ENCODE measurements around the gene TIAL1.
"Not testable (repeated sequence)": the region's sequence is repeated elsewhere in the genome, so short reads cannot be mapped to it uniquely, and the experiment has no call there.

The TIAL1 gene

DNA sequence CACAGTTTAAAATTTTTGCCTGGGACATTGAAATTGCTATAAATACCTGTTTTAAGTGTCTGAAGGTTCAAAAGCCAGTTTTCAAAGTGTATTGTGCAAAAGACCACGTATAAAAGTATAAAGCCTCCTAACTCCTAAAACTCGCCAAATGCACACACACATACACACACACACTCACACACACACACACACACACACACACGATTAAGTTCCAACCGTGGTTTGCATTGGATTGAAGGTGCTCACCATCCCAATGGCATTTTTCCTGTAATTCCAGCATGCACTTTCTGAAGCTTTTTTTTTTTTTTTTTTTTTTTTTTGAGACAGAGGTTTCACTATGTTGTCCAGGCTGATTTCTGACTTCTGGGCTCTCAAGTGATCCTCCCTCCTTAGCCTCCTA is 51.5 kb downstream of the TIAL1 start:
- DNase-seq, result no peak

DNA sequence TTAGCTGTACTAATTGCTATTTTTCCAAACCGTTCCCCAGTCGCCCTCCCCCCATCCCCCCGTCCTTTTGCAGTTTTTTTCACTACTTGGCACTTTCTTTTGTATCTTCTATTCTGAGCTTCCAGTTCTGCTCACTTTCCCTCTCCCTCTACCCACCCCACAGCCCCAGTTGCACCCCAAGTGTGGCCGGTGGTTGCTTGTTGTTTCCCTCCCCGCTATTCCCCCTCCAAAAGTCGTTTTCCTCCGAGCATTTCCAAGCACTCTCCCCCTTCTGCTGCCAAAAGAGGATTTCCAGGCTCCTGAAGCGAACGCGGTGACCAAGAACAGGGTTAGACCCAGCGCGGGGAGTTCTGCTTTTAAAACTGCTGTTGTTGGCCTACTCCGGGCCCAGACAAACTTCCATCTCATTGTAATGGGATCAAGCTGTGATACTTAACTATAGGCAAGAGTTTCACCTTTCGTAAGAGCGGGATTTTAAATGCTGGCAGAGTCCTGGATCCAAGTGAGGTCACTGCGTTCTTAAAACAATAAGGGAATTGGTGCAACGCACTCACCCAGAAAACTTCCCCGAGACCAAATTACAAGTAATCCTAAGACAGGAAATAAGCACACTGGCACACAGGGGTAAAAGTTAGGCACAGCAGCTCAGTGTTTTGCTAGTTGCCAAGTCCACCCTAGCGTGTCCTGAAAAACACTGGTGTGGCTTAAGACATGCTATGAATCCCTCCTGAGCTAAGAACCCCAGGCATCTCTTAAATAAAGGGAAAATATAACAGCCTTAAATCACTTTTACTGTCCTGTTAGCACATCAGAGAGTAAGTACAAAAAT is 52.7 kb downstream of the TIAL1 start:
- no peak for DNase-seq

DNA sequence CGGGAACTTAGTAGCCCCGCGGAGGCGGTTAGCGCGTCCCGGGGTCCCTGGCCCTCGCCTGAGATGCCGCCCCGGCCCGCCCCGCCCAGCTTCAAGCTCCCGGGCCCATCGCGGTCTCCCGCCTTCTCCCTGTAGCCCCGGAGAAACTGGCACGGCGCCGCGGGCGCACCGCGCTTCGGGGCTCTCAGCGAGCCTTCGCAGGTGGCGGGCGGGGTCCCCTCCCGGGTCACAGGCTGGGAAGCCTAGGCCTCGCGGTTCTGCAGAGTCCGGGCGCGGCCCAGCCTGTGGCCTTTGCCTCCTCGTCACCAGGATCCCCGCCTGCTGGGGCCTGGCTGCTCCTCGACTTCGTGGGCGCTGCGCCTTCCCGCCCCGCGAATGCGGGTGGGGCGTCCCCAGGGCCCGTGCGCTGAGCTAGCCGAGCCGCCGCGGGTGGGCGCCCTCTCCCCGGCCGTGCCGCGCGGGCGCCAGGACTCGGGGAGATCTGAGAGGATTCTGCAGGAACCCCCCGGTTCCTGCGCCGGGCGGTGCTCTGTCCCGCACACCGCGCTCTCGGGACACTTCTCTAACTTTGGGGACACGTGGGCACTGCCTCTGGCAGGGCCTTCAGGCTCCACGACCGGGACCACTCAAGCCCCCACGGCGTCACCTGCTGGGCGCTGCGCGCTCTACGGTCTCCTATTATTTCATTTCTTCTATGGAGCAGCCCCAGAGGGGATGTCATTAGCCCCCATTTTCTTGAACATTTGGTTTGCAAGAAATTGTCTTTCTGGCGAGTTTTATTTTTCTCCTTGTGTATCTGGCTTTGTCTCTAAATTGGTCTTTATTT is 53.6 kb downstream of the TIAL1 start:
- DNase-seq, result no peak

DNA sequence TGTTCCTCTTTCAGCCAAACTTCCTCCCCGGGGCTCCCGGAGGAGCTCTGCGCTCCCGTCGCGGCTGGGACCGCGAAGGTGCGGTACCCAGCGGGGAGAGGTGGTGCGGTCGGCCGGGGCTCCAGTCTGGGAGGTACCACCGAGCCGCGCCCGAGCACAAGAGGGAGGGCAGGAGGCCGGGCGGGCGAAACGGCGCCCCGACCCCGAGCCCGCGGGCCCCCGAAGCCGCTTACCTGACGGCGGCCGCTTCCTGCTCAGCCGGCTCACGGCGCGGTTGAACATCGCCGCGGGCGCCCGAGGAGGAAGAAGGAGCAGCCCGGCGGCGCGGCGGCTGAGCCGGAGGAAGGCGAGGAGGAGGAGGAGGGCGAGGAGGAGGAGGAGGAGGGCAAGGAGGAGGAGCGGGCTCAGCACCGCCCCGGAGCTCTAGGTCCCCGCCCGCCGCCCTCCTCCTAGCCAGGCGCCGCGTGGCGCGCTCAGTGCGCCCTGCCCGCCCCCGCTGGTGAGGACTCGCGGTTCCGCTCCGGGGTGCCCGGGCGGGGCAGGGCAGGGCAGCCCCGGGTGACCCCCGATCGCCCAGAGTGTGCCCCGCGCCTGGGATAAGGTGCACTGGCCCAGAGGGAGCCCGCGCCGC is 54.3 kb downstream of the TIAL1 start, which contains the start of gene RGS10:
Gene RGS10 (minus strand): TSS at position 363 of the 631 bp plus-strand sequence. CDS start 81 bp downstream, at position 282.
- DNase-seq, result no peak

DNA sequence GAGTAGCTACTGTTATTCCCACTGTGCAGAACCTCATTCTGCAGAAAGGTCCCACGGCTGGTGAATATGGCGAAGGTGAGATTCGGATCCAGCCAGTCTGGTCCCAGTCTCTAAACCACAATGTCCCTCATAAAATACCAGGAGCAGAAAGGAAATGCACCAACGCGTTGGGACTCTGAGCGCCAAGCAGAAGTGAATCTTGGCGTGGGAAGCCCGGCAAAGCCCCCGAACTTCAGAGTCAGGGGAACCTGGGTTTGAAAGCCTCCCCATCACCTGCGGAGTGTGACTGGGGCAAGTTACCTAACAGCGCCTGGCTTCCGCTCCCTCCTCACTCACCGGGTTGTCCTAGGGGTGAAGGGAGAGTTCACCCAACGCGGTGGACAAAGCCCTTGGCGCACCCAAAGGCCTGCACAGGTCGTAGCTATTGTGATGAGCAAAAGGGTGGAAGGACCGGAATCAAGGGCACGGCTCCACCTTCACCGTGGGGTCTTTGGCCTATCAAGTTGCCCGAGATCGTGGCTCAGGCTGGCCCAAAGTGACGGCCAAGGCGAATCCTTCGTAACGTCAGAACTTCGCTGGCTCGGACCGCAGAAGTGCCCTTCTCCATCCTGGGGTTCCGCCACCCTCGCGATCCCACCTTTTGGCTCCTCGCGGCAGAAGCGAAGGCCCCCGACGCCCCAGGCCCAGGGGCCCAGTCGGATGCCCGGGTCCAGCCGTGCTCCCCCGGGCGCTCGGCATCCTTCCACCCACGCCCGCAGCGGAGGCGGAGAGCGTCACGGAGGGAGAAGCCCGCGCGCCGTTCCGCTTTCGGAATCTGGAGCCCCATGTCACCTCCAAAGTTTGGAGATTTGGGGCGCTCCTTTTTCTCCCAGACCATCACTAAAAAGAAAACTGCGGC is 55.1 kb downstream of the TIAL1 start:
- no peak for DNase-seq

DNA sequence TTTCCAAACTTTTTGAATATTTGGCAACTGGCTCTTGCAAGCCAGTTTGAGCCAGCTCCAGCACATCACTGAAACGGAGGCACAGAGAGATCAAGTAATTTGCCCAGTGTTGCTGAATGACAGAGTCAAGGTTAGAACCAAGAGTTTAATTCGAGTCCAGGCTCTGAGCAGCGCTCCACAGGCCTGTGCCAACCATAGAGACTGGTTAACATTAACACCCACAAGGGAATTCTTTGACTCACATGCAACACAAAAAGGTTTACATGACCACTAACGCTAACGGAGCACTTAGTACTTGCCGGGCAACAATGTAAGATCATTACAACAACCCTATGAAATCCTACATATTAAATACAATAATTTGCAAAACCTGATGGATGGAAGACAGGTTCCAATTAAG is 55.7 kb downstream of the TIAL1 start:
- DNase-seq, result no peak

DNA sequence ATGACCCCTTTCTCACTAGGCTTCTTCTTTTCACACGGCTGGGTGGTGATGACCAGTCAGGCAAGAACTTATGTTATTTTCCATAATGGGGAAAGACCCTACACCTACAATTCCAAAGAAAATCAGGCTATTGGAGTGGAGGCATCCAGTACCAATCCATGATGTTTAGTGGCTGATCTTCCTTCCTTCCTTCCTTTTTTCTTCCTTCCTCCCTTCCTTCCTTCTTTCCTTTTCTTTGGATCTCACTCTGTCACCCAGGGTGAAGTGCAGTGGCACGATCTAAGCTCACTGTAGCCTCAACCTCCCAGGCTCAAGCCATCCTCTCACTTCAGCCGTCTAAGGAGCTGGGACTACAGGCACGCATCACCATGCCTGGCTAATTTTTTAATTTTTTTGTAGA is 56.7 kb downstream of the TIAL1 start:
- DNase-seq, result no peak

DNA sequence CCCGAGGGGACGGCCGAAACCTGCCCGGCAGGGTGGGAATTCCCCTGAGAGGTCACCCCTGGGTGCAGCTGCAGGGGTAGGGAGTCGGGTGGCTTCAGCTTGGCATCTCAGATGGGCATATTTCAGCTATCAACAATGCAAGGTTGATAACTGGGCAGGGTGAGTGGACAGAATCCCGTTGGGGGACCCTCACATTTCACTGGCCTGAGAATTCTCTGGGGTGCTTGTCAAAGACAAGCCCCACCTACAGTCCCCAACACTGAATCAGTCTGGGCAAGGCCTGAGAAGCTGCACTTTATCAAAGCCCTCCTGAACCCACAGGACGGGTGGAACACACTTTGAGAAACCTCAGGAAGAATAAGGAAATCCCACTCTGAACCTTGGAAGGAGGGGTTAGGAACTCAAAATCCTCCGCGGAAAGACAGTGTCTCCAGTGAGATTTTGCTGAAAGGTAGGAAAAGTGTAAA is 57.4 kb downstream of the TIAL1 start:
- no peak for DNase-seq

DNA sequence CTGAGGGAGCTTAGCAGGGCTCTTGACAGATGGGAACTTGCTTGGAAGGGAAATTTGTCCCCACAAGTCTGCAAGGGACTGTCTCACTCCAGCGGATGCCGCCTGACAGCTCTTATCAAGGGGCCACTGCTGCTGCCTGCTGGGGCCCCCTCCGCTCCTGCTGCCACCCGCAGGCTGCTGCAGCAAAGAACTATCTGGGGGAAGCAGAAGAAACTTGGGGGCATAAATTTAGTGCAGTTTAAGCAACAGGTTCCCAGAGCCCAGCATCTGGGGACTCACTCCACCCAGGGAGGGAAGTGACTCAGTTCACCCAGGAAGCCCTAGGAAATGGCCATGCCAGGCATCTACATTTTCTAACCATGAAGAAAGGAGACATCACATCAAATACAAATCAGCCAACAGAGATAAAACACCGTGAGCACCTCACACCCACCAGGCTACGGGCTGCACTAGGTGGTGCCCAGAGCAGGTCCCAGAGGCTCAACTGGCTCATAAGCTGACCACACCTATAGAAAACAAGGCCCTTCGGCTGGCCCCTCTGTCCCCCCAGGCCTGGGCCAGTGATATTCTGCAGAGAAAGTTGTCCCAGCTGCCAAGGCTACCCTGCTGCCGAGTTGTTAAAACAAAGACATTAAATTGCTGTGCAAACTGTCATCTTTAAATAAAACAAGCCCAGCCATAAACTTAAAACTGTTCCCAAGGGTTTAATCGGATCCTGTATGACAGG is 58.0 kb downstream of the TIAL1 start:
- DNase-seq, result no peak

DNA sequence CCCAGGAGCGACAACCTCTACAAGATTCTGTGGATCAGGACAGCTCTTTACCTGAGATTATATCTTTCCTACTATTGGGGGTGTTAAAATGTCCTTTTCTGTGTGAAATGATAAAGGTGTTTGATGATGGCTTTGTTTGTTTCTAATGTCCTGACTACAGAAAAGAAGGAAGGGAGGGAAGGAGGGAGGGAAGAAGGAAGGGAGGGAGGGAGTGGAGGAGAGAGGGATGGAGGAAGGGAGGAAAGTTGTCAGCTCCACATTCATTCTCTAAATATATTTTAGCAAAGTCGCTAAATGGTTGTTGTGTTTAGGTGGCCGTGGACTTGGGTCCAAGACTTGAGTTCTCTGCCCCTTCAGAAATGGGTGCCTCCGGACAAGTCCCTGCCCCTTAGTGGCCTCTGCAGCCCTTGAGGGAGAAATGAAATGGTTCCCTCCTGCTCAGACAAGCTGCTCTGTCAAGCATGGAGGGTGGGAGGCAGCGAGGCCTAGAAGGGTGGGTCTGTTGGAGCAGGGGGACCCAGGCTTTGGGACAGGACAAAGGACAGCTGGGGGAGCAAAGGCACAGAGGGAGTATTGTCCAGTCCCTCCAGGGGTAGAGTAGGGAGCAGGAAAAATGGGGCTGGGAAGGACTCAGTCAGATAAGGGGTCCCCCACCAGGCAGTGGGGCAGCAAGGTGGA is 58.7 kb downstream of the TIAL1 start:
- DNase-seq, result no peak

DNA sequence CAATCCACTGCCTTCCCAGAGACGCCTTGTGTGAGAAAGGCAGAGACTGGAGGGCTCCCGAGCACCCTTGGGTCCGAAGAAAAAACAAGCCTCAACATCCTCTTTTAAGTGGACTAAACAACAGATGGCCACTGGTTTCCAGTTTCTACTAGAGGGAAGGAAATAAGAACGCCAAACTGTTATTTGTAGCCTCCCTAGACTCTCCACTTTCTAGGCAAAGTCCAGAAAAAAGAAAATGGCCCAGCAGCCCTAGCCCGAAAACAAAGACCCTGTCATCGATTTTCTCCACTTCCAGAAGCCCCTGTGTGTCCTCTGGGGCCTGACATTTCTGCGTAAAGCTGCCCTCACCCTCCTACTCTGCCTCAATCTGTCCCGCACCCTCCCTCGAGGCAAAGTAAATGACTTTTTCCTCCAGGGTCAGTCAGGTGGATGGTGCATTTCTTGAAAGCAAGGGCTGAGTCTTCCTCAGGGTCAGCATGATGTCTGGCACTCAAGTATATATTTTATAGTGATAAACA is 60.2 kb downstream of the TIAL1 start:
- DNase-seq, result no peak

DNA sequence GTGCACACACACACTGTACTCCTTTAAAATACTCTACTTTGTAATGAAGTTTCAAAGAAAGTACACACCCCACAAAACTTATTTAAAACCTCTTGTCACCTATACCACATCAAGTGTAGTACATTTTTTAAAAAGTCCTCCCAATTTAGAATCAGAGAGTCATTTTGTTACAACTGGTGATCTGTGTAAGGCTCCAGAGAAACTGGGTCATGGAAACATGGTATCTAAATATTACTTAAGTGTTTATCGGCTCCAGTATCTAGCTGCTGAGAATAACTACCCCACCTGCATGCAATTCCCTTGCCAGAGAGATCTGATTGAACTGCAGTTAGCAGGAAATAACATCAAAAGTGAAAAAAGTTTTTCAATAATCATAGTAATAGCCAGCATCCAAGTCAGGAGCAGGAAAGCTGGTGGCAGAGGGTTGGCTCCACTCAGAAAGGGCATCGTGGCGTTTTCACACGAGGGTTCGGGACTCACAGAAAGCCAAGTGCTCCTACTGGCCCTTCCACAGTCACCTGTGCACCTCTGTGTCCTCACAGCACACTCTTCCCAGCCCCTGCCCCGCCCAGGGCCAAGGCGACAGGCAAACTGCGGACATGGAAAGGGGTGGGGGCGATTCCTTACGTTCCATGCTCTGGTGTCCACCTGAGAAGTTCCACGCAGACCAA is 60.8 kb downstream of the TIAL1 start:
- no peak for DNase-seq

DNA sequence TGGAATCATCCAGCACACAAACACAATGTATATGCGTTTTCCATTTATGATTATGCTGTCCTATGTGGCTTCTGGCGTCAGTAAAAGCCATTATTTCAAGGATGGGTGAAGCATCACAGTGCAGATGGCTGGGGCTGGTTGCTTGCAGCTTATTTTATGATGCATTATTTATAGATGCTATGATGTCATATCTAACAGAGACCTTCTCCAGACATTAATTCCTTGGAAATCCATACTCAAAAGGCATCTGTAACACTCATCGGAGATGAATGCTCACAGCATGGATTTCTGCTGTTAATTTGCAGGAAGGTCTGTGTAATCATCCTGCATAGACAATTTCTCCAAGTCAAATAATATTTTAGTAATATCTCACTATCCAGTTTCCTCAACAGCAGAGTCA is 61.5 kb downstream of the TIAL1 start:
- no peak for DNase-seq

DNA sequence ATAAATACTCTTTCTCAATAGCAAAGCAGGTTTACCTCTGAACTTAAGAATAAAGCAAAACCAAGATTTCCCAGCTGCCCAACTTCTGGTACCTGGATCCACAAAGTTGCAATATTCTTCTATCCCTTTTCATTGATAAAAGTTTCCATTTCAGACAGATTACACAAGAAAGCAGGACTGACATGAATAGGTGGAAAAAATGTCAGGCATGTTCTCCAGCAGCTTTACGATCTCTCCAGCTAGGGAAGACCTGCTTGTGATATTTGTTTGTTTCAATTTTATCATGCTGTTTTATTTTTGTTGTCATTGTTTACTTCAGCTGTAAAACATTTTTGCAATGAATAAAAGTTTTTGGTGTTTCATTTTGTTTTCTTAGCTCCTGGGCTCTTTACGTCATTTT is 63.3 kb downstream of the TIAL1 start:
- no peak for DNase-seq

DNA sequence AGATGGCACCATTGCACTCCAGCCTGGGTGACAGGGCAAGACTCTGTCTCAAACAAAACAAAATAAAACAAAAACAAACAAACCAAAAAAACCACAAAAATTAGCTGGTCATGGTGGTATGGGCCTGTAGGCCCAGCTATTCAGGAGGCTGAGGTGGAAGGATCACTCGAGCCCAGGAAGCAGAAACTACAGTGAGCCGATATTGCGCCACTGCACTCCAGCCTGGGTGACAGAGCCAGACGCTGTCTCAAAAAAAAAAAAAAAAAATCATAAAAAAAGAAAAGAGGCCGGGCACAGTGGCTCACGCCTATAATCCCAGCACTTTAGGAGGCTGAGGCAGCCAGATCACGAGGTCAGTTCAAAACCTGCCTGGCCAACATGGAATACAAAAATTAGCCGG is 64.0 kb downstream of the TIAL1 start:
- DNase-seq, result not testable (repeated sequence)

DNA sequence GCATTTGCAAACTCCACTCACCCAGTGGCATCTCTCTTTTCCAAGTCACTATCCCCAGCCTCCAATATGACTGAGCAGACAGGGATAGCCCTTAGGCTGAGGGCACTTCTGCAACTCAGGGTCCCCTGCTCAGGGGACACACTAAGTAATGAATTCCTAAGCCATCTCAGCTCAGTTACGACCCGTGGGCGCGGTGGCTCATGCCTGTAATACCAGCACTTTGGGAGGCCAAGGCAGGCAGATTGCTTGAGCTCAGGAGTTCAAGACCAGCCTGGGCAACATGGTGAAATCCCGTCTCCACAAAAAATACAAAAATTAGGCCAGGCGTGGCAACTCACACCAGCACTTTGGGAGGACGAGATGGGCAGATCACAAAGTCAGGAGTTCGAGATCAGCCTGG is 64.5 kb downstream of the TIAL1 start:
- not testable (repeated sequence) for DNase-seq

DNA sequence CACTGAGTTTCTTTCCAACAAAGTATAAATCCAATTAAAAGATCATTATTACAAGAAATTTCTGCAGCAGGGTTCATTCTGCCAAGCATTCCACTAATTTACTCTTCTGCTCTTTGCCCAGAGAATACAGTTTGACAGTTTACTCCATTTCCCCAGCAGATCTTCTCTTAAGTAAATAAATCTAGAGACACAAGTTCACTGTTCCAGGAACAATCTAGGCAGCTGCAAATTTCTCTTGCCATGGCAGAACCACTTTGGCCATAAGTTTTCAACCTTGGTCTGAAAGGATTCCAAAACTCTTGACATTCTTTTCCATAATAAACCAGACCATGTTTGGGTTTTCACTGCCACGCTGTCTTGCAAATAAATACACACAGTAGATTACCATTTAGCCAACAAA is 65.7 kb downstream of the TIAL1 start:
- no peak for DNase-seq

DNA sequence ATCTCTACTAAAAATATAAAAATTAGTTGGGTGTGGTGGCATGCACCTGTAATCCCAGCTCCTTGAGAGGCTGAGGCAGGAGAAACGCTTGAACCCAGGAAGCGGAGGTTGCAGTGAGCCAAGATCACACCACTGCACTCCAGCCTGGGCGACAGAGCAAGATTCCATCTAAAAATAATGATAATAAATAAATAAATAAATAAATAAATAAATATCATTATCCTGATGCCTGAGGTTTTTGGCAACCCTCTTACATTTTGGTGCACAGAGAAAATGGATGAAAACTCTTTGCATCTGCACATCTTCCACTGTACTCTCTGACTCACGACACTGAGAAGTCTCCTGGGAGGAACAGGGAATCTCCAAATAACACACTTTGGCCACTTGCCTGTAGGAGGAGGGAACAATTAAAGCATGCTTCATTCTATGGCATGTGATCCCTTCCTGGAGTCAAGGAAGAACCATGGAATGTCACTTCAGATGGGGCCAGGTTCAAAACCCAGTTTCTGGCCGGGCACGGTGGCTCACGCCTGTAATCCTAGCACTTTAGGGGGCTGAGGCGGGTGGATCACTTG is 68.0 kb downstream of the TIAL1 start:
- DNase-seq, result not testable (repeated sequence)

DNA sequence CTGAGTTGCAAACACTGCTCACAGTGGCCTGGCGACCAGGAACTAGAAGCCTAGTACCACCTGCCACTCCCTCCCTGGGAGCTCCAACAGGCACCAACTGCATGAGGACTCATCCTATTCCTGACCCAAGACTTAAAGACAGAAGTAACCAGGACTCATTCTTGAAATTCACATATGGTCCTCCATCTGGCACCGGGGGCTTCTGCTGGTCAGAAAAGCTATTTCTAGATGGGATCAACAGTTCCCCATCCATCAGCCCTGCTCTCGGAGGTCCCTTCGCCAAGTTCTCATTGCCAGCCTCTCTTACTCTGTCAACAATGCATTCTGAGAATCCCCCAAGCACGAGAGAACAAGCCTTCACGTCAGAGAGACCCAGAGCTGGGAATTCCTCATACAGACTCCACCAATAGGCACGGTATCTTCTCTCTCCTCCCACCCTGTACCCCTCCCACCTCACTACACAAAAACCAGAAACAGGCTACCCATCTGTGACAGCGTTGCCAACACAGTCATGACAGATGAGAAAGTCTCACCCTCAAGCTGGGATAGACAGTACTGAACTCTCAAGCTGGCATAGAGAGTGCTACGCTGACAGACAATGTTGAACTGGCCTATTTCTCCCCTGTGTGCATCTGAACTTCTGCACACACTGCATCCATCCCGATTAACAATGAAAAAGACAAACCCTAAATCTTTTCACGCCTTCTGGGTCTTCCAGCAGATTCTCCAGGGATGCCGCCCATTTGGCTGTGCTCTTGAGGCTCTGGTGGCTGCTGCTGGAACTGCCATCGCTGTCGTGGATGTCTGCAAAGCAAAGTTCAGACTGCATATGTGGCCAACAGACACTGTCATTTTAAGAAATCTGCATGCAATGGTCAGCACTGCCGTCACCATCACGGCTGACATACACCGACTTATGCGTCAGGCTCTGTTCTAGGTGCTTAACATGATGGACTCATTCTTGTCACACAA is 69.9 kb downstream of the TIAL1 start:
- DNase-seq, result no peak
